Measurements from ENCODE around the gene SLC28A1. TPM values are rescaled to one million over a fixed set of nuclear protein-coding genes. Genes with fewer than 3 reads are reported as not detected.

The SLC28A1 gene
- total RNA-seq, 1 experiment from 2014 or later: 1.1 TPM

- ATAC-seq (peak; percentile 98), DNase-seq (peak; percentile 76)
- no peak overlapping the region; the same call in 1 of the 2 replicates for H3K9ac ChIP-seq (ENCODE audit: low read length)
- no peaks in the 10 kb centered on the region for H3F3A ChIP-seq (ENCODE audit: low read length, unreplicated experiment)
- intact Hi-C loops (cut with micrococcal nuclease): loop anchor here (1.0 to 2.0 kb wide), 2 partner anchors 52 to 89 kb away; no protein-coding TSS in a partner anchor
- CTCF ChIA-PET: interaction anchor here (0.5 to 1.4 kb wide), 4 partner anchors 29 to 213 kb away, joined by 3 to 12 read pairs (median 4); no protein-coding TSS in a partner anchor
- no peaks in the 10 kb centered on the region for H3K9me2 ChIP-seq (replicated peaks; ENCODE audit: low read length)
- no peaks in the 10 kb centered on the region for H3K9me3 ChIP-seq (ENCODE audit: low read length)
- H4K20me1 ChIP-seq (ENCODE audit: low read length): no peaks in the 10 kb centered on the region
- H3K4me3 ChIP-seq (ENCODE audit: low read length): peak overlapping the region; percentile 48
- POLR2A ChIA-PET (ENCODE audit: unreplicated experiment): no interaction called here
- H3K36me3 ChIP-seq (ENCODE audit: low read depth, low read length): no peaks in the 10 kb centered on the region
- H3K27me3 ChIP-seq (ENCODE audit: low read length): no peaks in the 10 kb centered on the region
- H3K79me2 ChIP-seq (ENCODE audit: low read length): no peaks in the 10 kb centered on the region
- BruUV-seq (replicated peaks): no TSS peak
- peak overlapping the region; percentile 84 for H2AFZ ChIP-seq (ENCODE audit: low read length)
- TF ChIP-seq CTCF (conservative IDR thresholded peaks at IDR 0.05; ENCODE audit: low read depth, low read length) (peak; percentile 85), EZH2 (IDR thresholded peaks at IDR 0.05; ENCODE audit: low read length, unreplicated experiment) (no peak)
- H3K4me2 ChIP-seq (ENCODE audit: low read length): peak overlapping the region; percentile 81
- H3K27ac ChIP-seq (ENCODE audit: low read length): no peak overlapping the region
- peaks cover 14% of the 10 kb centered on the region for H3K4me1 ChIP-seq (ENCODE audit: insufficient read depth, low read length)
These were observed 70.8 kb downstream of the SLC28A1 start for GRCh38 chr15:84955089-84955848.

GRCh38 chr15:84956199-84956598, 71.7 kb downstream of the SLC28A1 start:
- Histone ChIP-seq H4K20me1 (ENCODE audit: low read length) (no peaks in the 10 kb centered on the region), H3K9me3 (ENCODE audit: low read length) (no peaks in the 10 kb centered on the region), H3K27ac (ENCODE audit: low read length) (no peak overlapping the region), H2AFZ (ENCODE audit: low read length) (peak overlapping the region; percentile 84; the same call in 1 of the 2 replicates), H3K9ac (ENCODE audit: low read length) (no peak overlapping the region), H3K27me3 (ENCODE audit: low read length) (no peaks in the 10 kb centered on the region), H3F3A (ENCODE audit: low read length, unreplicated experiment) (no peaks in the 10 kb centered on the region), H3K79me2 (ENCODE audit: low read length) (no peaks in the 10 kb centered on the region), H3K36me3 (ENCODE audit: low read depth, low read length) (no peaks in the 10 kb centered on the region), H3K4me2 (ENCODE audit: low read length) (no peak overlapping the region), H3K9me2 (replicated peaks; ENCODE audit: low read length) (no peaks in the 10 kb centered on the region), H3K4me1 (ENCODE audit: insufficient read depth, low read length) (peaks cover 19% of the 10 kb centered on the region), H3K4me3 (ENCODE audit: low read length) (no peak overlapping the region)
- BruUV-seq (replicated peaks): no TSS peak
- intact Hi-C loops (cut with micrococcal nuclease): no loop called here
- POLR2A ChIA-PET (ENCODE audit: unreplicated experiment): no interaction called here
- ATAC-seq (no peak), DNase-seq (no peak)
- CTCF ChIA-PET: interaction anchor here (0.7 to 1.4 kb wide), 2 partner anchors 44 to 88 kb away, joined by 6 to 12 read pairs; no protein-coding TSS in a partner anchor
- no peak for TF ChIP-seq EZH2phosphoT487 (IDR thresholded peaks at IDR 0.05; ENCODE audit: borderline replicate concordance, low read length)
- TF ChIP-seq EZH2 (IDR thresholded peaks at IDR 0.05; ENCODE audit: low read length, unreplicated experiment): no peak
- no peak for TF ChIP-seq CTCF (conservative IDR thresholded peaks at IDR 0.05; ENCODE audit: low read depth, low read length)
